IPS DF 6.9 (cell line): ENCODE data around the gene PITPNC1.

ENCODE experiments used
- DNase-seq: peaks from one replicate; pipeline ENCODE4 v3.0.0-alpha.2; 2013; ENCODE audit warnings: low read depth, low spot score
- H3K27ac ChIP-seq: one replicate; pipeline ENCODE4 v1.5.1; 2013; ENCODE audit warnings: low read length, control low read depth
- H3K27me3 ChIP-seq: 2 replicates; pipeline ENCODE4 v1.6.1; 2013; ENCODE audit warnings: mild to moderate bottlenecking, low read length; ENCODE audit not compliant: control insufficient read depth, insufficient read depth
- H3K36me3 ChIP-seq: 2 replicates; pipeline ENCODE4 v1.6.1; 2013; ENCODE audit warnings: low read length; ENCODE audit not compliant: control insufficient read depth, insufficient read depth
- H3K4me1 ChIP-seq: 2 replicates; pipeline ENCODE4 v1.6.1; 2013; ENCODE audit warnings: low read length; ENCODE audit not compliant: control insufficient read depth, insufficient read depth
- H3K4me3 ChIP-seq: 2 replicates; pipeline ENCODE4 v1.5.1; 2013; ENCODE audit warnings: mild to moderate bottlenecking, low read length
- H3K9me3 ChIP-seq: 2 replicates; pipeline ENCODE4 v1.6.1; 2013; ENCODE audit warnings: low read length, inconsistent platforms; ENCODE audit not compliant: control insufficient read depth, insufficient read depth
- WGBS: extraction: QIAGEN DNeasy Blood & Tissue Kit; methylation state at CpG from one replicate; pipeline ENCODE4 v1.1.7; 2013; ENCODE audit warnings: mixed read lengths, missing lambda C conversion rate; ENCODE audit not compliant: insufficient read length, insufficient coverage; 5-methylcytosine and 5-hydroxymethylcytosine counted together

Gene PITPNC1

DNA sequence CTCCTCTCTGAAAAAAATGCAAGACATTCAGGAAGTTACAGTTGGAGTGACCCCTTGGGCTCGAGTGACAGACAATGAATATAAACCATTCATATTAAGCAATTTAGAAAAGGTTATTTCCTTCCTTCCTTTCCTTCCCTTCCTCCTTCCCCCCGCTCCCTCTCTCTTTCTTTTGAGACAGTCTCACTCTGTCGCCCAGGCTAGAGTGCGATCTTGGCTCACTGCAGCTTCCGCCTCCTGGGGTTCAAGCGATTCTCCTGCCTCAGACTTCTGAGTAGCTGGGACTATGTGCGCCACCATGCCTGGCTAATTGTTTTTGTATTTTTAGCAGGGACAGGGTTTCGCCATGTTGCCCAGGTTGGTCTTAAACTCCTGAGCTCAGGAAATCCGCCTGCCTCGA, 23.9 kb upstream of the PITPNC1 start:
- Histone ChIP-seq H3K9me3 (no peaks in the 10 kb centered on the region), H3K27me3 (no peaks in the 10 kb centered on the region), H3K4me1 (no peaks in the 10 kb centered on the region), H3K36me3 (peaks cover 4% of the 10 kb centered on the region; the same call in 1 of the 2 replicates), H3K4me3 (no peak overlapping the region), H3K27ac (no peak overlapping the region)
- WGBS: no CpG with 5 or more reads among the region's 10 CpGs
- no peak for DNase-seq

DNA sequence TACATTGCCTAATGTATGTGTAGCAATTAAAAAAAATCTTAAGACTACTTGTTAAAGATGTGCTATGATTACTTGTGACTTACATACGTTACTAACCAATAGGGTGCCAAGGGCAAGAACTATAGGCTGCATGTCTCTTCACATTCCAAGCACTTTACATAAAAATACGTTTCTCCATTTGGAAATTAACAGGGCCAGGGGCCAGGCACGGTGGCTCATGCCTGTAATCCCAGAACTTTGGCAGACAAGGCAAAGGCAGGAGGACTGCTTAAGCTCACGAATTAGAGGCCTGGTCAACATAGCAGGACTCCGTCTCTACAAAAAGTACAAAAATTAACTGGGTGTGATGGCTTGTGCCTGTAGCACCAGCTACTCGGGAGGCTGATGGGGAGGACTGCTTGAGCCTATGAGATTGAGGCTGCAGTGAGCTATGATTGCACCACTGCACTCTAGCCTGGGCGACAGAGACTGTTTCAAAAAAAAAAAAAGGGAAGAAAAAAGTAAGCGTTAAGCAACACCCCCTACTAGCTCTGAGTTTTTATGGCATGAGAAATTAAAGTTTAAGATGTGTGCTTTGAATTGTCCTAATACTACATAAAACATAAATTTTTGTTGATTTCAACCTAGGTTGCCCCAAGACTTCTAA, 23.0 kb upstream of the PITPNC1 start:
- WGBS: no CpG with 5 or more reads among the region's 8 CpGs
- H3K27ac ChIP-seq: no peak overlapping the region
- peaks cover 4% of the 10 kb centered on the region; the same call in 1 of the 2 replicates for H3K36me3 ChIP-seq
- no peaks in the 10 kb centered on the region for H3K9me3 ChIP-seq
- no peaks in the 10 kb centered on the region for H3K27me3 ChIP-seq
- no peak overlapping the region for H3K4me3 ChIP-seq
- DNase-seq: no peak
- H3K4me1 ChIP-seq: no peaks in the 10 kb centered on the region

DNA sequence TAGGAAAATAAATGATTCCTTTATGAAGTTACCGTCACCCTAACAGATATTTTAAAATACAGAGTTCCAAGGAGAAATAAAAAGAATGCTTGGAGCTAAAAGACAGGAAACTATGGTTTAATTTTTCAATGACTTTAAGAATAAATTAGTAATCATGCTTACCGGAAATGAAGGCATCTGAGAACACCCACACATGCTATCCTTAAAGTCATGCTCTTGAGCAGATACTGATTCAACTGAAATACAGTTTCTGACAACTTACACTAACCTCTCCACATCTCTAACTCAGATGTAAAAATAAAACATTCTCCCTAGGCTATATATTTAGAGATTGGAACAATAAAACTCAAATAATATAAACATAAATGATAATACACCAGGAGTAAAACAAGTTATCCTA, 18.5 kb upstream of the PITPNC1 start:
- H3K4me3 ChIP-seq: no peak overlapping the region
- WGBS: no CpG with 5 or more reads among the region's 2 CpGs
- no peaks in the 10 kb centered on the region for H3K27me3 ChIP-seq
- H3K9me3 ChIP-seq: no peaks in the 10 kb centered on the region
- no peaks in the 10 kb centered on the region; the same call in 1 of the 2 replicates for H3K36me3 ChIP-seq
- no peak for DNase-seq
- no peaks in the 10 kb centered on the region for H3K4me1 ChIP-seq
- no peak overlapping the region for H3K27ac ChIP-seq

DNA sequence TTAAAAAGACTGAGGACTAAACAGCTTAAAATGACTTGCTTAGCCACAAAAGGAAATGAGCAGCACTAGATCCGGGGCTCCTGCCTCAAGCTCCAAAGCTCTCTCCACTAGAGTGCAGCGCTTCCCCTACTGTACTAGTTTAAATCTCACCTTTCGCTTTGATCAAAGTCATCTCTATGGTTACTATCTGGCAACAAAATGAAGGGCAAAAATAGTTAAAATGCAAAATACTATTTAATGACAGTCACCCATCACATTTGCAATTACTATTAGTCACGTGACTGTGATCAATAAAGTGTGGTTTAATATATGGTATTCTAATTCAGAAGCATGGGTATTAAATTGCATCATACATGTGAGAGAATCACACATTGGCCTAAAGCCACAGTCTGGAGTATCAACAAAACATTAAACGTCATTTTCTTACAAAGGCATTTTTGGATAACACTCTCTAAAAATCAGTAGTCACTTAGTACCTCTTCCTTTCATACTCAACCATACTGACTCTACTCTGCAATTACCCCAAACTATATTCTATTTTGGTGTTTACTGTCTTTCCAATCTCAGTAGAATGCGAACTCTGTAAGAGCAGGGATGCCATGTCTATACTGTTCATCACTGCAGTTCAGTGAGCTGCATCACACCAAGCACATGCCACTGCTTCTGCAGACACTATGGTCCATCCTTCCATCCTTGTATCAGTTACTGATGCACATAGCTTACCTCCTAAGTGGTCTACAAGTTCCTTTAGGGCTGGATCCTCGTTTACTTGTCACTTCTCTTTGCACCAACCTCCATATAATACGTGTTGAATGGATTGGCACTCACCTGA, 16.9 kb upstream of the PITPNC1 start:
- Histone ChIP-seq H3K4me1 (no peaks in the 10 kb centered on the region), H3K27me3 (no peaks in the 10 kb centered on the region), H3K9me3 (no peaks in the 10 kb centered on the region), H3K36me3 (no peaks in the 10 kb centered on the region; the same call in 1 of the 2 replicates), H3K27ac (no peak overlapping the region), H3K4me3 (no peak overlapping the region)
- DNase-seq: no peak
- WGBS: no CpG with 5 or more reads among the region's 8 CpGs

DNA sequence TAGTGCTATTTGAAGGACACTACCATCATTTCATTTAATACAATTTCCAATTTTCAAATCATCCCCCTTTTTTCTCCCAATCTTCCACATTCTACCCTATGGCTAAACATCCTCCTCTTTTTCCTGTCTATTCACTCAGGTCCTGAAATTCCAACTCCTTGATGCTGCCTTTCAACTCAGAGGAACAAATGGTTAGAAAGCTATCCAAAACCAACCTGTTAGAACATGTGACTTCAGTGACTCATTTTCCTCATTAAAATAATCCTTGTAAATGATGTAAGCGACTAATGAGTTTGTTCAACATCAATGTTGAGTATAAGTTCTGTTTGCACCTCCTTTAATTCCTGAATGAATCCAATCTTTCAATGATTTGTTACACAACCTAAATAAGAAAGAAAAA, 16.2 kb upstream of the PITPNC1 start:
- H3K4me3 ChIP-seq: no peak overlapping the region
- no peak for DNase-seq
- no peak overlapping the region for H3K27ac ChIP-seq
- no peaks in the 10 kb centered on the region for H3K27me3 ChIP-seq
- no peaks in the 10 kb centered on the region for H3K9me3 ChIP-seq
- H3K36me3 ChIP-seq: no peaks in the 10 kb centered on the region; the same call in 1 of the 2 replicates
- no CpG with 5 or more reads among the region's 1 CpG for WGBS
- peaks cover 2% of the 10 kb centered on the region; the same call in 1 of the 2 replicates for H3K4me1 ChIP-seq

DNA sequence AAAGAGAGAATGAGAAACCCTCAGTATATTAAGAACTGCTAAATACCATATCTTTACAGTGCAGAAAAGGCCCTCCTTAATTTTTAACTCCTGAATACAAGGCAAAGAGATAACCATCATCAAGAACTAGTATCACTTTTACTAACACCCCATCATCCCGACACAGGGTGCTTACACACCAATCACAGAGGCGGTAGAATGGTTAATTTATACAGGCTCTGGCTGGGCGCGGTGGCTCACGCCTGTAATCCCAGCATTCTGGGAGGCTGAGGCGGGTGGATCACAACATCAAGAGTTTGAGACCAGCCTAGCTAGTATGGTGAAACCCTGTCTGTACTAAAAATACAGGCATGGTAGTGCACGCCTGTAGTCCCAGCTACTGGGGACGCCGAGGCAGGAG, 14.9 kb upstream of the PITPNC1 start:
- Histone ChIP-seq H3K4me3 (no peak overlapping the region), H3K36me3 (no peaks in the 10 kb centered on the region; the same call in 1 of the 2 replicates), H3K27ac (no peak overlapping the region), H3K9me3 (no peaks in the 10 kb centered on the region), H3K27me3 (no peaks in the 10 kb centered on the region), H3K4me1 (peaks cover 2% of the 10 kb centered on the region; the same call in 1 of the 2 replicates)
- no CpG with 5 or more reads among the region's 9 CpGs for WGBS
- no peak for DNase-seq

DNA sequence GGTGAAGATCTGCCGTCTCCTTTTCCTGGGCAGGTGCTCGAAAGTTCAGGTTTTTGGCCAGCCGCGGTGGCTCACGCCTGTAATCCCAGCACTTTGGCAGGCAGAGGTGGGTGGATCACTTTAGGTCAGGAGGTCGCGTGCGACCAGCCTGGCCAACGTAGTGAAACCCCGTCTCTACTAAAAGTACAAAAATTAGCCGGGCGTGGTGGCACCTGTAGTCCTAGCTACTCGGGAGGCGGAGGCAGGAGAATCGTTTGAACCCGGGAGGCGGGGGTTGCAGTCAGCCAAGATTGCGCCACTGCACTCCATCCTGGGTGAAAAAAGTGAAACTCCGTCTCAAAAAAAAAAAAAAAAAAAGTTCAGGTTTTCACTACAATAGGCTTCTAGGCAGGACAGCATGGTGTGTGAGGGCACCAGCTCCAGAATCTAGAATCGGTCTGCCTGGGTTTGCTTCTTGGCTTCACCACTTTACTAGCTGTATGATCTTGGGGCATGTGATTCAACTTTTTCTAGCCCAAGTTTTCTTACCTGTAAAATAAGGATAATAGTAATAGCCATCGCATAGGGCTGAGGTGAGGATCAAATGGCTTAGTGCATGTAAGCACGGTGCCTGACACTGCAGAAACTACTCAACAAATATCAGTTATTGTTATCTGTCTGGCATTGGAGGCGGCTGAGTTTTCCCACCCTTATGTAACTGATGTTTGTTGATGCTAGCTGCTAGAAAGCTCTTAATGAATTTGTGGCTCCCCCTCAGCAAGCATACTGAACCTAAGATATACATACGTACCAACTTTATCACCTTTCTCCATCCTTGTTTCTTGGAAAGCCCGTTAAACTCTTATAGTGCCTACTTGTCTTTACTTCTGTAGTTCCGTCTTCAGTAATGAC, 12.0 kb upstream of the PITPNC1 start:
- no peaks in the 10 kb centered on the region for H3K27me3 ChIP-seq
- no peaks in the 10 kb centered on the region for H3K9me3 ChIP-seq
- H3K4me1 ChIP-seq: peaks cover 2% of the 10 kb centered on the region; the same call in 1 of the 2 replicates
- no peak for DNase-seq
- no peaks in the 10 kb centered on the region; the same call in 1 of the 2 replicates for H3K36me3 ChIP-seq
- no CpG with 5 or more reads among the region's 26 CpGs for WGBS
- peak overlapping the region; percentile 61; the same call in 1 of the 2 replicates for H3K4me3 ChIP-seq
- no peak overlapping the region for H3K27ac ChIP-seq

DNA sequence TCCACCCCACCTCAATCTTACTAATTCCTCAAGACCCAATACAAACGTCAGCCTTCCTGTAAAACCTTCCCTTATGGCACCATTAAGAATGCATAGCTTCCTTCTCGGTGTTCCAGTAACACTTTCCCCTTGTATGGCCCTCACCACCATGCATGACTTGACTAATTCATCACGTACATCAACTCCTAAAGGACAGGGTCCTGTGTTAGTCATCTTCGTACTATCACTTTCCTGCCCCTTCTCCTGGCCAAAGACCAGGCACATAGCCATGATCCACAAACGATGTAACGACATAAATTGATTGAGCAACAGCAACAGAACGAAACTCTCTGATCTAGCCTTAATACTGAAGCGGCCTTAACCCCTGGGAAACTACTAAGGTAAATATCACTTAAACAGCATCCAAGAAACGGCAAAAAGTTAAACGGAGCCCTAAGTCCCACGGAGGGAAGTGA, 11.3 kb upstream of the PITPNC1 start:
- H3K36me3 ChIP-seq: no peaks in the 10 kb centered on the region; the same call in 1 of the 2 replicates
- H3K4me1 ChIP-seq: peaks cover 2% of the 10 kb centered on the region; the same call in 1 of the 2 replicates
- H3K27me3 ChIP-seq: no peaks in the 10 kb centered on the region
- no peak for DNase-seq
- no peaks in the 10 kb centered on the region for H3K9me3 ChIP-seq
- H3K27ac ChIP-seq: no peak overlapping the region
- WGBS: no CpG with 5 or more reads among the region's 11 CpGs
- H3K4me3 ChIP-seq: peak overlapping the region; percentile 61

DNA sequence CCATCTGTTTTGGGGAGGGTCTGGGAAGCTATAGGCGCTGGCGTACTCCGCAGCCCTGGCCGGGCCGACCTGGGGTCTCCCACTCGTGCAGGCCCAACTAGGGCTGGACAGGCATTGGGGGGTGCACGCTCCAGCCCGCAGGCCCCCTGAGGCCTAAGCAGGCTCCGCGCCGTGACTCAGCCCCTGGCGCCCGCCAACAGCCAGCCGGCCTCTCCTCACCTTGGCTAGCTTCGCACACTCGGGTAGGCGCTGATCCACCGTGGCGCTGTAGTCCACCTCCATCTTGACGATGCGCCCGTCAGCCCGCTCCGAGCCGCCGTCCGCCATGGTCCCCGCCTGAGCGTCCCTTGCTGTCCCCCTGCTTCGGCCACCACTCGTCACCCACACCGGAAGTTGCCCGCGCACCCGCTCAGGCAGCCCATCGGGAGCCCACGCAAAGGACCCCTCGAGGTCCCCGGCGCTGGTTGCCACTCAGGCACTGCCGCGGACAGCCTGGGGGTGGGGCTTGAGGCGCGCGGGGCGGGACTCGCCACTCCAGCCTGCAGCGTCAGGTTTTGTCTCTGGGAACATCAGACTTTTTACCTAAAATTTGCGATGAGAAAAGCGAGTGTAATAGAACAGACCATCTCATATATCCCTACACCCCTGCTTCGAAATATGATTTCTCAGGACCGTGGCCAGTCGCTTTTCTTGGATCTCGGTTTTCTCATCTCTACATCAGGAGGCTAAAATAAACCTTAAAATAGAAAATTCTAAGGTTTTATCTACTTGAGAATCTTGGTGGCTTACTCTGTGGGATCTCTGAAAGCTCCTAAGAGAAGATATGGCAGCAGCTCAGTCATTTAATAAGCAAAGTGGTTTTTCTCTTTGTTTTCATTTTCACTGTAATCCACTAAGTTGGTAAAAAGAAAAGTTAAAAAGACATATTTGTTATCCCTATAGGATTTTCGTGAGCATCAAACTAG, 10.6 kb upstream of the PITPNC1 start, which contains the start of gene PSMD12:
Gene PSMD12, minus strand, starts transcription at position 385 of the 965 bp plus-strand sequence. Its CDS starts 58 bp downstream, at position 327.
- Histone ChIP-seq H3K4me3 (peak within 1 kb of the TSS; percentile 61), H3K36me3 (no peaks in the 10 kb centered on the region; the same call in 1 of the 2 replicates), H3K4me1 (peaks cover 2% of the 10 kb centered on the region; the same call in 1 of the 2 replicates), H3K27me3 (no peaks in the 10 kb centered on the region), H3K9me3 (no peaks in the 10 kb centered on the region), H3K27ac (no peak within 1 kb of the TSS)
- WGBS: no CpG with 5 or more reads among the region's 55 CpGs
- peak; percentile 77 for DNase-seq
